Measurements from ENCODE around the gene RCL1.
"Not testable (repeated sequence)": the region's sequence is repeated elsewhere in the genome, so short reads cannot be mapped to it uniquely, and the experiment has no call there.

The RCL1 gene

GRCh38 chr9:4793459-4794395 is 983 bp downstream of the RCL1 start:
- TF ChIP-seq TOX (CRISPR knock-in tag; IDR thresholded peaks at IDR 0.05; ENCODE audit: borderline replicate concordance) (no peak), TCF4 (CRISPR knock-in tag; IDR thresholded peaks at IDR 0.05; ENCODE audit: borderline replicate concordance) (no peak), ZNF8 (CRISPR knock-in tag; IDR thresholded peaks at IDR 0.05) (no peak), ZC3H10 (CRISPR knock-in tag; IDR thresholded peaks at IDR 0.05) (no peak), RARB (CRISPR knock-in tag; IDR thresholded peaks at IDR 0.05) (no peak), ZNF565 (CRISPR knock-in tag; conservative IDR thresholded peaks at IDR 0.05; ENCODE audit: low read depth) (no peak), CREB5 (CRISPR knock-in tag; IDR thresholded peaks at IDR 0.05; ENCODE audit: low read depth) (no peak), ZNF70 (CRISPR knock-in tag; IDR thresholded peaks at IDR 0.05) (no peak), BACH2 (CRISPR knock-in tag; IDR thresholded peaks at IDR 0.05; ENCODE audit: borderline replicate concordance) (no peak), ARNTL (CRISPR knock-in tag; IDR thresholded peaks at IDR 0.05; ENCODE audit: borderline replicate concordance, low read depth) (no peak), ZFP3 (CRISPR knock-in tag; IDR thresholded peaks at IDR 0.05) (no peak), CSDC2 (CRISPR knock-in tag; IDR thresholded peaks at IDR 0.05) (no peak), GLIS3 (CRISPR knock-in tag; IDR thresholded peaks at IDR 0.05) (no peak), PPARA (CRISPR knock-in tag; IDR thresholded peaks at IDR 0.05; ENCODE audit: borderline replicate concordance) (no peak)
- TF ChIP-seq, protein P1, sequence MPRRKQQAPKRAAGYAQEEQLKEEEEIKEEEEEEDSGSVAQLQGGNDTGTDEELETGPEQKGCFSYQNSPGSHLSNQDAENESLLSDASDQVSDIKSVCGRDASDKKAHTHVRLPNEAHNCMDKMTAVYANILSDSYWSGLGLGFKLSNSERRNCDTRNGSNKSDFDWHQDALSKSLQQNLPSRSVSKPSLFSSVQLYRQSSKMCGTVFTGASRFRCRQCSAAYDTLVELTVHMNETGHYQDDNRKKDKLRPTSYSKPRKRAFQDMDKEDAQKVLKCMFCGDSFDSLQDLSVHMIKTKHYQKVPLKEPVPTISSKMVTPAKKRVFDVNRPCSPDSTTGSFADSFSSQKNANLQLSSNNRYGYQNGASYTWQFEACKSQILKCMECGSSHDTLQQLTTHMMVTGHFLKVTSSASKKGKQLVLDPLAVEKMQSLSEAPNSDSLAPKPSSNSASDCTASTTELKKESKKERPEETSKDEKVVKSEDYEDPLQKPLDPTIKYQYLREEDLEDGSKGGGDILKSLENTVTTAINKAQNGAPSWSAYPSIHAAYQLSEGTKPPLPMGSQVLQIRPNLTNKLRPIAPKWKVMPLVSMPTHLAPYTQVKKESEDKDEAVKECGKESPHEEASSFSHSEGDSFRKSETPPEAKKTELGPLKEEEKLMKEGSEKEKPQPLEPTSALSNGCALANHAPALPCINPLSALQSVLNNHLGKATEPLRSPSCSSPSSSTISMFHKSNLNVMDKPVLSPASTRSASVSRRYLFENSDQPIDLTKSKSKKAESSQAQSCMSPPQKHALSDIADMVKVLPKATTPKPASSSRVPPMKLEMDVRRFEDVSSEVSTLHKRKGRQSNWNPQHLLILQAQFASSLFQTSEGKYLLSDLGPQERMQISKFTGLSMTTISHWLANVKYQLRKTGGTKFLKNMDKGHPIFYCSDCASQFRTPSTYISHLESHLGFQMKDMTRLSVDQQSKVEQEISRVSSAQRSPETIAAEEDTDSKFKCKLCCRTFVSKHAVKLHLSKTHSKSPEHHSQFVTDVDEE (CRISPR knock-in tag; IDR thresholded peaks at IDR 0.05), result no peak
- TF ChIP-seq, protein P2, sequence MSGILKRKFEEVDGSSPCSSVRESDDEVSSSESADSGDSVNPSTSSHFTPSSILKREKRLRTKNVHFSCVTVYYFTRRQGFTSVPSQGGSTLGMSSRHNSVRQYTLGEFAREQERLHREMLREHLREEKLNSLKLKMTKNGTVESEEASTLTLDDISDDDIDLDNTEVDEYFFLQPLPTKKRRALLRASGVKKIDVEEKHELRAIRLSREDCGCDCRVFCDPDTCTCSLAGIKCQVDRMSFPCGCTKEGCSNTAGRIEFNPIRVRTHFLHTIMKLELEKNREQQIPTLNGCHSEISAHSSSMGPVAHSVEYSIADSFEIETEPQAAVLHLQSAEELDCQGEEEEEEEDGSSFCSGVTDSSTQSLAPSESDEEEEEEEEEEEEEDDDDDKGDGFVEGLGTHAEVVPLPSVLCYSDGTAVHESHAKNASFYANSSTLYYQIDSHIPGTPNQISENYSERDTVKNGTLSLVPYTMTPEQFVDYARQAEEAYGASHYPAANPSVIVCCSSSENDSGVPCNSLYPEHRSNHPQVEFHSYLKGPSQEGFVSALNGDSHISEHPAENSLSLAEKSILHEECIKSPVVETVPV (CRISPR knock-in tag; IDR thresholded peaks at IDR 0.05), result no peak
- no peak; the same call in 2 of the 3 replicates for ATAC-seq

DNA sequence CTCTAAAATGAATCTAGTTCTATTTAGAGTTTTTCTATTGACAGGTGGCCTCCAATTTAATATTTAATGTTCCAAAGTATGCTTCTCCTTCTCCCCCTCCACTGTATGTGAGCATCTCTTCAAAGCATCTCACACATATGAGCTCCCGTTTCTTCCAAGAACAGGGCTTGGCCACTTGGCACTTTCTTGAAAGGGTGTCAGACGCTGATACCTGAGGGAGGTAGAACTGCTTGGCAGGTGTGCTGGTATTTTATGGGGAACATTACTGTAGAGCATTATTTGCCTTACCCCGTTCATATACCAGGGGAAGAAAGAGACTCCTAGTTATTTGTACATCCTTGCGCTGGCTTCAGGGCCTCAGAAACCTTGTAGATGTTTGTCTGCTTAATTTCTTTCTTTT is 1.9 kb downstream of the RCL1 start:
- ATAC-seq, result no peak
- TF ChIP-seq ISL1 (CRISPR knock-in tag; IDR thresholded peaks at IDR 0.05) (no peak), PPARA (CRISPR knock-in tag; IDR thresholded peaks at IDR 0.05; ENCODE audit: borderline replicate concordance) (no peak), ESRRG (CRISPR knock-in tag; IDR thresholded peaks at IDR 0.05) (no peak), ZFP30 (CRISPR knock-in tag; IDR thresholded peaks at IDR 0.05) (no peak), CSDC2 (CRISPR knock-in tag; IDR thresholded peaks at IDR 0.05) (no peak), OSR1 (CRISPR knock-in tag; IDR thresholded peaks at IDR 0.05) (no peak), GLIS3 (CRISPR knock-in tag; IDR thresholded peaks at IDR 0.05) (no peak), POU6F1 (CRISPR knock-in tag; IDR thresholded peaks at IDR 0.05; ENCODE audit: borderline replicate concordance, low read depth) (no peak), BACH2 (CRISPR knock-in tag; IDR thresholded peaks at IDR 0.05; ENCODE audit: borderline replicate concordance) (no peak)
- TF ChIP-seq, protein P2 (CRISPR knock-in tag; IDR thresholded peaks at IDR 0.05), result no peak
- TF ChIP-seq, protein P1 (CRISPR knock-in tag; IDR thresholded peaks at IDR 0.05), result no peak

- not testable (repeated sequence) for ATAC-seq
Measured at GRCh38 chr9:4795108-4795507, 2.4 kb downstream of the RCL1 start.
